K562 (cell line): ENCODE measurements around the gene COQ9. TPM values are rescaled to one million over a fixed set of nuclear protein-coding genes. Genes with fewer than 3 reads are reported as not detected.

Experiments used
- BMI1 ChIP-seq: fragments of 150-350 bp; IDR thresholded peaks from 2 replicates; pipeline ENCODE4 v1.6.1; 2014; ENCODE audit warnings: low read length
- CBFA2T3 ChIP-seq: fragments of 450-650 bp; IDR thresholded peaks from 2 replicates; pipeline ENCODE4 v1.6.1; 2017
- CBX3 ChIP-seq, 2 experiments: IDR thresholded peaks; 1 replicate in 1 of 2; 2 replicates in 1 of 2; pipeline ENCODE4 v1.6.1; 2012; ENCODE audit warnings: inconsistent platforms in 2 of 2, low read length in 2 of 2, borderline replicate concordance in 1 of 2, control low read depth in 1 of 2
- CREB3L1 ChIP-seq: fragments of 450-650 bp; IDR thresholded peaks from 2 replicates; pipeline ENCODE4 v1.6.1; 2014; ENCODE audit warnings: low read depth, mild to moderate bottlenecking, moderate library complexity, borderline replicate concordance
- DMBX1 ChIP-seq: fragments of 250-450 bp; sonication (Bioruptor Pico); IDR thresholded peaks from 2 replicates; pipeline ENCODE4 v1.8.0; 2022; ENCODE audit warnings: inconsistent platforms, mild to moderate bottlenecking, moderate library complexity, borderline replicate concordance
- ETV5 ChIP-seq: sonication (generic); formaldehyde crosslinking; IDR thresholded peaks from 2 replicates; pipeline ENCODE4 v1.4.0; 2020; ENCODE audit warnings: low read depth, mild to moderate bottlenecking, missing genetic modification reagents
- FIP1L1 ChIP-seq: fragments of 200-400 bp; formaldehyde crosslinking; IDR thresholded peaks from 2 replicates; pipeline ENCODE4 v1.6.1; 2018; ENCODE audit warnings: mild to moderate bottlenecking, low read depth, low read length; ENCODE audit not compliant: poor library complexity, severe bottlenecking
- GATA2 ChIP-seq: sonication (generic); formaldehyde crosslinking; IDR thresholded peaks from 2 replicates; pipeline ENCODE4 v1.4.0; 2020; ENCODE audit warnings: mild to moderate bottlenecking, missing genetic modification reagents
- HDAC3 ChIP-seq: fragments of 450-650 bp; IDR thresholded peaks from 2 replicates; pipeline ENCODE4 v1.6.1; 2018; ENCODE audit warnings: borderline replicate concordance, mild to moderate bottlenecking, moderate library complexity; ENCODE audit not compliant: partially characterized antibody
- IFI16 ChIP-seq: fragments of 250-450 bp; sonication (Bioruptor Pico); IDR thresholded peaks from 2 replicates; pipeline ENCODE4 v2.1.2; 2022; ENCODE audit warnings: mild to moderate bottlenecking, inconsistent platforms
- MITF ChIP-seq: IDR thresholded peaks from 2 replicates; pipeline ENCODE4 v1.6.1; 2014; ENCODE audit warnings: antibody characterized with exemption
- NCOA6 ChIP-seq: fragments of 450-650 bp; IDR thresholded peaks from 2 replicates; pipeline ENCODE4 v1.6.1; 2017; ENCODE audit warnings: mild to moderate bottlenecking
- NKRF ChIP-seq: fragments of 450-650 bp; IDR thresholded peaks from 2 replicates; pipeline ENCODE4 v1.6.1; 2016; ENCODE audit warnings: borderline replicate concordance
- PHF8 ChIP-seq: fragments of 200-600 bp; sonication (generic); IDR thresholded peaks from 2 replicates; pipeline ENCODE4 v1.6.1; 2012; ENCODE audit warnings: mixed run types, mild to moderate bottlenecking, inconsistent platforms, low read length, moderate library complexity, borderline replicate concordance
- PML ChIP-seq: IDR thresholded peaks from 2 replicates; pipeline ENCODE4 v1.6.1; 2012; ENCODE audit warnings: low read length, inconsistent platforms
- RBBP5 ChIP-seq: fragments of 200-600 bp; sonication (generic); IDR thresholded peaks from 2 replicates; pipeline ENCODE4 v1.6.1; 2012; ENCODE audit warnings: borderline replicate concordance, mild to moderate bottlenecking, low read length, control low read depth, inconsistent platforms; ENCODE audit not compliant: insufficient read depth, poor library complexity, severe bottlenecking
- ZBTB9 ChIP-seq: fragments of 450-650 bp; formaldehyde crosslinking; IDR thresholded peaks from 2 replicates; pipeline ENCODE4 v1.4.0; 2020; ENCODE audit warnings: mild to moderate bottlenecking, moderate library complexity
- ZNF146 ChIP-seq: IDR thresholded peaks from one replicate; pipeline ENCODE4 v1.6.1; 2018; ENCODE audit warnings: missing compliant biosample characterization; ENCODE audit not compliant: unreplicated experiment
- ZNF197 ChIP-seq: fragments of 200-800 bp; sonication (Bioruptor generic); IDR thresholded peaks from 2 replicates; pipeline ENCODE4 v1.6.1; 2016; ENCODE audit warnings: low read depth, missing genetic modification characterization, missing compliant biosample characterization
- polyA plus RNA-seq, 8 experiments: library from polyadenylated mRNA; depleted of rRNA in 4 of 8; stranded (reverse) in 5 of 8; unstranded in 3 of 8; fragments of >200 nt; fragmentation: Nextera tagmentation in 2 of 8; fragmentation: Illumina TruSeq in 1 of 8; extraction: Ambion mirVana in 2 of 8; extraction: Trizol in 1 of 8; gene quantifications; 2 replicates each; pipeline versions ENCODE4 v1.2.1 to v1.2.3, GENCODE V29; 2011 to 2014; ENCODE audit warnings: inconsistent platforms in 1 of 8, missing spikeins in 1 of 8
- total RNA-seq, 7 experiments: library from RNA; depleted of rRNA in 6 of 7; stranded (reverse); fragments of >200 nt in 6 of 7; fragmentation: Illumina TruSeq in 2 of 7; extraction: Trizol in 2 of 7; gene quantifications; 2 replicates each; pipeline versions ENCODE4 v1.2.1 to v1.2.3, GENCODE V29; 2011 to 2021; ENCODE audit warnings: low replicate concordance in 1 of 7
- TF ChIP-seq, protein P1 (sequence below): sonication (generic); formaldehyde crosslinking; IDR thresholded peaks from 2 replicates; pipeline ENCODE4 v1.8.1; 2022; ENCODE audit warnings: missing genetic modification reagents

COQ9 gene
- total and polyA plus RNA-seq, 9 of the 15 experiments (the other 6 are each of a cell fraction or from before 2014, with no cell fraction given): 35.0 to 139 (median 71.4) TPM

DNA sequence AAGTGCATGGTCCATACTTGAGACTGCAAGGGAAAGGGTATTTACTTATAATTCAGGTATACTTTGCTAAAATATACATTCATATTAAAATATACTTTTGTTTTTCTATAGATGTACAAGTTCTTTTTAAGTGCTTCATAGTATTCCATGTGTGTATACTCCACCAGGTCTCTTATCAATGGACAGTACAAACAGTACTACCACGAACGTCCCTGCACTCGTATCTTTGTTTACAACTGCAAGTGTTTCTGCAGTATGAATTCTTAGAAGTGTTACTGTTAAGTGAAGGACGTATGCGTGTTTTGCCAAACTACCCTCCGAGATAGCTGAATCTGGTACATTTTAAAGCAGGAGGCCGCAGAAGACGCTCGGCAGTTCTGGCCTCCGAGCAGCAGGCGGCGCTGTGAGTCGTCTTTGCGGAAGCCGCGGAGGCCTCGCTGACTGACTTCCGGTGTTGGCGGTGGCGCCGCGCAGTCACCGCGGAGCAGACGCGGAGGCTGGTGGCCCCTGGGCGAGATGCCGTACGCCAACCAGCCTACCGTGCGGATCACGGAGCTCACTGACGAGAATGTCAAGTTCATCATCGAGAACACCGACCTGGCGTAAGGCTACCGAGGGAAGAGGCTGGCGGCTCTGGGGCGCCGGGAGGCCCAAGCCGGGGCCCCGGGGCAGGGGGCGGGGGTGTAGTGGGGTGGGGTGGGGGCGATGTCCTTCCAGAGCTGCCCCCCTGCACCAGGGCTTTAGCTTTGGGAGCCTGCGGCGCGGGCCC lies 15.1 kb downstream of the COQ9 start, which contains the start of gene POLR2C (continued):
- TF ChIP-seq PML: peak; percentile 85
- peak; percentile 88 for TF ChIP-seq ETV5 (CRISPR knock-in tag)
- TF ChIP-seq RBBP5: peak; percentile 94
- no peak for TF ChIP-seq CBFA2T3
- TF ChIP-seq NKRF: peak; percentile 58; the same call in 1 of the 2 replicates
- TF ChIP-seq CBX3 (IDR thresholded peaks at IDR 0.05; ENCODE audit: borderline replicate concordance in 1 of 2, low read length in 2 of 2): peak in 1 of 2 experiments; percentile 34; a peak in 1 of 3 replicates
- TF ChIP-seq NCOA6: no peak
- TF ChIP-seq GATA2 (CRISPR knock-in tag): no peak
- TF ChIP-seq BMI1: no peak
- peak; percentile 69 for TF ChIP-seq ZNF146 (CRISPR knock-in tag)
- TF ChIP-seq DMBX1: no peak
- TF ChIP-seq FIP1L1: no peak
- TF ChIP-seq, protein P1, sequence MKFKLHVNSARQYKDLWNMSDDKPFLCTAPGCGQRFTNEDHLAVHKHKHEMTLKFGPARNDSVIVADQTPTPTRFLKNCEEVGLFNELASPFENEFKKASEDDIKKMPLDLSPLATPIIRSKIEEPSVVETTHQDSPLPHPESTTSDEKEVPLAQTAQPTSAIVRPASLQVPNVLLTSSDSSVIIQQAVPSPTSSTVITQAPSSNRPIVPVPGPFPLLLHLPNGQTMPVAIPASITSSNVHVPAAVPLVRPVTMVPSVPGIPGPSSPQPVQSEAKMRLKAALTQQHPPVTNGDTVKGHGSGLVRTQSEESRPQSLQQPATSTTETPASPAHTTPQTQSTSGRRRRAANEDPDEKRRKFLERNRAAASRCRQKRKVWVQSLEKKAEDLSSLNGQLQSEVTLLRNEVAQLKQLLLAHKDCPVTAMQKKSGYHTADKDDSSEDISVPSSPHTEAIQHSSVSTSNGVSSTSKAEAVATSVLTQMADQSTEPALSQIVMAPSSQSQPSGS (CRISPR knock-in tag): no peak
- TF ChIP-seq ZBTB9 (CRISPR knock-in tag): peak; percentile 56
- TF ChIP-seq ZNF197: 0 out of 2 replicates have a peak, but pooled peaks have one; percentile 60
- TF ChIP-seq PHF8: peak; percentile 94
- TF ChIP-seq IFI16 (CRISPR knock-in tag): no peak
- TF ChIP-seq MITF: no peak
- peak; percentile 87 for TF ChIP-seq CREB3L1
- peak; percentile 59 for TF ChIP-seq HDAC3
